Endothelial cell of umbilical vein (primary cell): ENCODE measurements around the gene MTIF3. TPM values are rescaled to one million over a fixed set of nuclear protein-coding genes. Genes with fewer than 3 reads are reported as not detected.
A peak's percentile ranks its signal among the peaks of the same experiment; 100 is the strongest.

Experiments used
- BruUV-seq: library from RNA; stranded (reverse); fragments of 400-500 nt; replicated peaks from 2 replicates; lab custom pipeline; 2021; lab: Mats Ljungman, UMichigan
- CTCF ChIA-PET: fragments of 300-600, 350-600 bp; sonication (Branson Sonifier 250); formaldehyde crosslinking; loops from one replicate; lab custom pipeline; 2021; ENCODE audit warnings: antibody characterized with exemption, inconsistent platforms; lab: Charles Lee
- POLR2A ChIA-PET: fragments of 300-600, 350-600 bp; sonication (Branson Sonifier 250); formaldehyde crosslinking; loops from one replicate; lab custom pipeline; 2021; ENCODE audit warnings: antibody characterized with exemption, inconsistent platforms; lab: Charles Lee
- DNase-seq: peaks from one replicate; pipeline ENCODE4 v3.0.0-alpha.2; 2011; ENCODE audit warnings: low read depth, low spot score
- FAIRE-seq: peaks from 2 replicates; lab custom pipeline; 2011; peaks lifted over from hg19 to GRCh38; lab: Jason Lieb, UNC
- H2AFZ ChIP-seq: 2 replicates; pipeline ENCODE4 v1.6.0; 2012; ENCODE audit warnings: low read depth, low read length, control low read depth, inconsistent platforms
- H3K27ac ChIP-seq: 2 replicates; pipeline ENCODE4 v1.5.1; 2011; ENCODE audit warnings: low read depth, mild to moderate bottlenecking, control low read depth, low read length, moderate library complexity; ENCODE audit not compliant: insufficient read depth
- H3K27me3 ChIP-seq, 2 experiments: 2 replicates each; pipeline versions ENCODE4 v1.6.0 to v1.6.1; 2011; ENCODE audit warnings: low read length in 2 of 2, mixed read lengths in 1 of 2; ENCODE audit not compliant: control insufficient read depth in 2 of 2, insufficient read depth in 2 of 2
- H3K36me3 ChIP-seq, 2 experiments: 2 replicates in 1 of 2; 3 replicates in 1 of 2; pipeline ENCODE4 v1.5.1; 2011; ENCODE audit warnings: low read length in 2 of 2, mild to moderate bottlenecking in 1 of 2, moderate library complexity in 1 of 2; ENCODE audit not compliant: control insufficient read depth in 2 of 2, insufficient read depth in 2 of 2; ENCODE audit errors: extremely low read depth in 1 of 2
- H3K4me1 ChIP-seq: 3 replicates; pipeline ENCODE4 v1.5.1; 2011; ENCODE audit warnings: mild to moderate bottlenecking, low read length; ENCODE audit not compliant: control insufficient read depth, insufficient read depth; ENCODE audit errors: extremely low read depth
- H3K4me2 ChIP-seq: 2 replicates; pipeline ENCODE4 v1.6.1; 2011; ENCODE audit warnings: low read length, control low read depth, mixed read lengths; ENCODE audit not compliant: insufficient read depth
- H3K4me3 ChIP-seq, 3 experiments: fragments of 200-600 bp in 1 of 3; sonication (generic), shearing (Covaris generic) in 1 of 3; replicated peaks in 1 of 3; 2 replicates each; pipeline ENCODE4 v1.5.1; 2011 to 2016; ENCODE audit warnings: control low read depth in 3 of 3, low read length in 3 of 3, mild to moderate bottlenecking in 2 of 3, inconsistent platforms in 1 of 3, low read depth in 1 of 3, moderate library complexity in 1 of 3; ENCODE audit not compliant: insufficient read depth in 1 of 3
- H3K79me2 ChIP-seq: 2 replicates; pipeline ENCODE4 v1.6.0; 2012; ENCODE audit warnings: low read length, inconsistent platforms; ENCODE audit not compliant: control insufficient read depth, insufficient read depth
- H3K9ac ChIP-seq: replicated peaks from 2 replicates; pipeline ENCODE3; 2011; ENCODE audit warnings: low read length, control low read depth; ENCODE audit not compliant: insufficient read depth; ENCODE audit errors: extremely low read depth
- H3K9me1 ChIP-seq: replicated peaks from 3 replicates; pipeline ENCODE4 v1.6.0; 2011; ENCODE audit warnings: mild to moderate bottlenecking, low read length; ENCODE audit not compliant: control insufficient read depth, insufficient read depth; ENCODE audit errors: extremely low read depth
- H3K9me3 ChIP-seq: replicated peaks from 2 replicates; pipeline ENCODE4 v1.5.1; 2012; ENCODE audit warnings: low read length, inconsistent platforms; ENCODE audit not compliant: control insufficient read depth, insufficient read depth
- H4K20me1 ChIP-seq: replicated peaks from 2 replicates; pipeline ENCODE3; 2011; ENCODE audit warnings: mild to moderate bottlenecking, low read length; ENCODE audit not compliant: control insufficient read depth, insufficient read depth; ENCODE audit errors: extremely low read depth
- CTCF ChIP-seq, 2 donors: IDR thresholded peaks; 1 replicate in 1 of 2; 2 replicates in 1 of 2; pipeline ENCODE4 v1.5.1; 2011; ENCODE audit warnings: low read length in 2 of 2, mild to moderate bottlenecking in 2 of 2, moderate library complexity in 2 of 2, control low read depth in 1 of 2, inconsistent platforms in 1 of 2, low read depth in 1 of 2; ENCODE audit not compliant: insufficient read depth in 1 of 2; ENCODE audit errors: extremely low read depth in 1 of 2
- EZH2 ChIP-seq: IDR thresholded peaks from 2 replicates; pipeline ENCODE4 v1.6.1; 2012; ENCODE audit warnings: borderline replicate concordance, low read depth, mild to moderate bottlenecking, moderate library complexity, low read length, inconsistent platforms; ENCODE audit not compliant: severe bottlenecking
- FOS ChIP-seq: IDR thresholded peaks from 2 replicates; pipeline ENCODE4 v1.6.1; 2011; ENCODE audit warnings: mild to moderate bottlenecking, low read length, moderate library complexity, borderline replicate concordance; ENCODE audit not compliant: insufficient read depth
- GATA2 ChIP-seq: IDR thresholded peaks from 2 replicates; pipeline ENCODE4 v1.7.0; 2011; ENCODE audit warnings: low read depth, mild to moderate bottlenecking, moderate library complexity, mixed read lengths, low read length; ENCODE audit not compliant: insufficient read length, insufficient read depth
- JUN ChIP-seq: IDR thresholded peaks from 2 replicates; pipeline ENCODE4 v1.6.1; 2011; ENCODE audit warnings: borderline replicate concordance, low read depth; ENCODE audit not compliant: insufficient read length, insufficient read depth
- MAX ChIP-seq: IDR thresholded peaks from 2 replicates; pipeline ENCODE4 v1.6.1; 2011; ENCODE audit not compliant: insufficient read depth, insufficient read length
- MYC ChIP-seq: IDR thresholded peaks from one replicate; pipeline ENCODE4 v1.6.1; 2011; ENCODE audit warnings: mild to moderate bottlenecking, low read depth, low read length
- POLR2A ChIP-seq: IDR thresholded peaks from 2 replicates; pipeline ENCODE4 v1.6.1; 2012; ENCODE audit warnings: low read depth, mild to moderate bottlenecking, control low read depth, low read length
- POLR2AphosphoS5 ChIP-seq: IDR thresholded peaks from 2 replicates; pipeline ENCODE4 v1.6.1; 2012; ENCODE audit warnings: low read depth, mild to moderate bottlenecking, control low read depth, low read length, moderate library complexity; ENCODE audit not compliant: insufficient read depth
- dilution Hi-C: fragments of 300-500 bp; cut with MboI; formaldehyde crosslinking; loops from one replicate; pipeline ENCODE4 v1.15.0; 2019; ENCODE audit warnings: low sequenced_read_pairs; ENCODE audit not compliant: extremely low pct_ligation_motif_present
- intact Hi-C: fragments of 100-400 bp; cut with micrococcal nuclease; formaldehyde crosslinking; loops from one replicate; pipeline ENCODE4 v1.10.0; 2022
- polyA plus RNA-seq, 4 experiments: library from polyadenylated mRNA; depleted of rRNA in 3 of 4; stranded (reverse) in 3 of 4; unstranded in 1 of 4; fragments of >200 nt; gene quantifications; 2 replicates each; pipeline versions ENCODE4 v1.2.1 to v1.2.3, GENCODE V29; 2011 to 2012; ENCODE audit warnings: missing spikeins in 1 of 4
- total RNA-seq: library from RNA; stranded (reverse); gene quantifications from 2 replicates; pipeline ENCODE4 v1.2.3, GENCODE V29; 2021

MTIF3 gene
- total and polyA plus RNA-seq, 2 donors (not counting 3 experiments of a cell fraction or from before 2014, with no cell fraction given) = 23.5 to 37.5 TPM

GRCh38 chr13:27449081-27449603, 1.2 kb downstream of the MTIF3 start:
- FAIRE-seq (peak; percentile 50), DNase-seq (no peak)
- peaks cover 6 to 20% of the 10 kb centered on the region in 2 experiments for H3K27me3 ChIP-seq
- no peaks in the 10 kb centered on the region for H3K9me1 ChIP-seq
- H3K9ac ChIP-seq = peak overlapping the region; percentile 73
- H2AFZ ChIP-seq = peak overlapping the region; percentile 76
- dilution Hi-C loops = no loop called here
- CTCF ChIA-PET = interaction anchor here (1.2 to 6.4 kb wide), 3 partner anchors 9 to 378 kb away, joined by 3 to 41 read pairs (median 7); partner anchors contain the start of gene GTF3A
- H3K36me3 ChIP-seq = no peaks in the 10 kb centered on the region
- H3K79me2 ChIP-seq = peaks cover 17% of the 10 kb centered on the region
- BruUV-seq = no TSS peak
- TF ChIP-seq MAX (no peak), MYC (no peak)
- peak overlapping the region; percentile 68 to 90 (median 82) for H3K4me3 ChIP-seq
- no peak overlapping the region for H3K27ac ChIP-seq
- H4K20me1 ChIP-seq = no peaks in the 10 kb centered on the region
- no peaks in the 10 kb centered on the region for H3K9me3 ChIP-seq
- peaks cover 21% of the 10 kb centered on the region for H3K4me1 ChIP-seq
- H3K4me2 ChIP-seq = peak overlapping the region; percentile 72
- intact Hi-C loops = no loop called here
- POLR2A ChIA-PET = interaction anchor here (0.6 kb wide), 1 partner anchor 144 kb away, joined by 5 read pairs; no protein-coding TSS in a partner anchor

GRCh38 chr13:27448308-27448707, 2.1 kb downstream of the MTIF3 start:
- DNase-seq (no peak), FAIRE-seq (no peak)
- peaks cover 5 to 15% of the 10 kb centered on the region in 2 experiments for H3K27me3 ChIP-seq
- H3K4me3 ChIP-seq = no peak overlapping the region
- H3K9me3 ChIP-seq = no peaks in the 10 kb centered on the region
- H2AFZ ChIP-seq = no peak overlapping the region
- H3K4me1 ChIP-seq = peaks cover 21% of the 10 kb centered on the region
- no peak overlapping the region for H3K4me2 ChIP-seq
- BruUV-seq = no TSS peak
- no peak overlapping the region for H3K27ac ChIP-seq
- no peaks in the 10 kb centered on the region for H3K9me1 ChIP-seq
- H3K9ac ChIP-seq = no peak overlapping the region
- TF ChIP-seq JUN (no peak), POLR2AphosphoS5 (no peak), EZH2 (no peak), MAX (no peak), CTCF (IDR thresholded peaks at IDR 0.05; ENCODE audit: extremely low read depth in 1 of 2, insufficient read depth in 1 of 2, low read depth in 1 of 2, low read length in 2 of 2) (no peak), MYC (no peak), GATA2 (no peak), POLR2A (no peak), FOS (no peak)
- peaks cover 17% of the 10 kb centered on the region for H3K79me2 ChIP-seq
- no peaks in the 10 kb centered on the region for H3K36me3 ChIP-seq
- intact Hi-C loops (no loop called here), dilution Hi-C loops (no loop called here)
- no peaks in the 10 kb centered on the region for H4K20me1 ChIP-seq
- CTCF ChIA-PET = interaction anchor here (1.2 to 6.4 kb wide), 2 partner anchors 9 to 22 kb away, joined by 3 to 41 read pairs; partner anchors contain the start of gene GTF3A
- POLR2A ChIA-PET = no interaction called here
